HS-5 (cell line): ENCODE results near the gene MRPL51.
"Not testable (repeated sequence)": the region's sequence is repeated elsewhere in the genome, so short reads cannot be mapped to it uniquely, and the experiment has no call there.

ENCODE experiments used
- DNase-seq: peaks from one replicate; pipeline ENCODE4 v3.0.0-alpha.2; 2012; ENCODE audit warnings: low read depth

Gene MRPL51

DNA sequence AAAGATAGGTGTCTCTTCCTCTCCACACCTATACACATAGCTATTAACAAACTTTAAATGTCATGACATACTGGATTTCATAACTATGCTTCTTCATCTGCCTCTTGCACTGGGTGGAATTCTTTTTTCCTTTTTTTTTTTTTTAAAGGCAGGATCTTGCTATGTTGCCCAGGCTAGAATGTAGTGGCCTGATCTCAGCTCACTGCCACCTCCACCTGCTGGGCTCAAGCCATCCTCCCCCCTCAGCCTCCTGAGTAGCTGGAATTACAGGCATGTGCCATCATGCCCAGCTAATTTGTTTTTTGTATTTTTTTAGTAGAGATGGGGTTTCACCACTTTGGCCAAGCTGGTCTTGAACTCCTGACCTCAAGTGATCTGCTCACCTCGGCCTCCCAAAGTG lies 4.8 kb downstream of the MRPL51 start:
- DNase-seq = no peak

DNA sequence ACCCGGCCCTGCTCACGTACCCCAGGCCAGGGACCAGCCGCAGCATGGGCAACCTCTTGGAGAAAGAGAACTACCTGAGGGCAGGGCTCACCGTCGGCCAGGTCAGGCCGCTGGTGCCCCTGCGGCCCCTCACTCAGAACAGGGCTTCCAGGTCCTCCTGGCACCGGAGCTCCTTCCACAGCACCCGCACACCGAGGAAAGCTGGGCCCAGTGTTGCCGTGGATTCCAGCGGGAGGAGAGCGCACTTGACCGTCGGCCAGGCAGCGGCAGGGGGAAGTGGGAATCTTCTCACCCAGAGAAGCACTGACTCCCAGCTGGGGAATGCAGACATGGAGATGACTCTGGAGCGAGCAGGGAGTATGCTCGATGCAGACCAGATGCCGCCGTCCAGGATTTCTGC lies 14.6 kb downstream of the MRPL51 start:
- no peak for DNase-seq

DNA sequence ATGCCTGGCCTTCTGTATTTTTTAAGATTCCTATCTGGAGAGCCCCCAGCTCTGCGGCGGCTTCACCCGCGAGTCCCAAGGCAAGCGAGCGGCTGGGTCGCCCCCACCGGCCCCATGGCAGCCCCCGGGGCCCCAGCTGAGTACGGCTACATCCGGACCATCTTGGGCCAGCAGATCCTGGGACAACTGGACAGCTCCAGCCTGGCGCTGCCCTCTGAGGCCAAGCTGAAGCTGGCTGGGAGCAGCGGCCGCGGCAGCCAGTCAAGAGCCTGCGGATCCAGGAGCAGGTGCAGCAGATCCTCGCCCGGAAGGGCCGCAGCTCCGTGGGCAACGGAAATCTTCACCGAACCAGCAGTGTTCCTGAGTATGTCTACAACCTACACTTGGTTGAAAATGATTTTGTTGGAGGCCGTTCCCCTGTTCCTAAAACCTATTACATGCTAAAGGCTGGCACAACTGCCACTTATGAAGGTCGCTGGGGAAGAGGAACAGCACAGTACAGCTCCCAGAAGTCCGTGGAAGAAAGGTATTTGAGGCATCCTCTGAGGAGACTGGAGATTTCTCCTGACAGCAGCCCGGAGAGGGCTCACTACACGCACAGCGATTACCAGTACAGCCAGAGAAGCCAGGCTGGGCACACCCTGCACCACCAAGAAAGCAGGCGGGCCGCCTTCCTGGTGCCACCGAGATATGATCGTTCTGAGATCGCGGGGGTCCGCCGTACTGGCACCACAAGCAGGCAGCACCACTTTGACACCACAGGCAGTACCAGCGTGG lies 15.3 kb downstream of the MRPL51 start:
- not testable (repeated sequence) for DNase-seq

DNA sequence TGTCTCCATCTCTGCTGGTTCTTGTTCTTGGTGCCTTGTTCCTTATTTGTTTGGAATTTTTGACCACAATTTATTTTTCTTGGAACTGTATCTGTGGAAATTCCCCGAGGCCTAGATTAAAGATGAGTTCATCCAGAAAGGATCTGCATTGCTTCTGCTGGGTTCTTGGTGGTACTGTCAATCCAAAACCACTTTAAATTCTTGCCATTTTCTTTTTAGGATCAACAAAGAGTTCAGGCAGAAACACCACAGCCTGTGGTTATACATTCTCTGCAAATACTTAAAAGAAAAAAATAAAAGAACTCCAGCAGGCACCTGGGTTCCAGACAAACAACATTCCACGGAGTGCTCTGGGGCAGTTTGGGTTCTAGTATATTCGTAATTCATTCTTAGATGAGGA lies 16.6 kb downstream of the MRPL51 start:
- no peak for DNase-seq

DNA sequence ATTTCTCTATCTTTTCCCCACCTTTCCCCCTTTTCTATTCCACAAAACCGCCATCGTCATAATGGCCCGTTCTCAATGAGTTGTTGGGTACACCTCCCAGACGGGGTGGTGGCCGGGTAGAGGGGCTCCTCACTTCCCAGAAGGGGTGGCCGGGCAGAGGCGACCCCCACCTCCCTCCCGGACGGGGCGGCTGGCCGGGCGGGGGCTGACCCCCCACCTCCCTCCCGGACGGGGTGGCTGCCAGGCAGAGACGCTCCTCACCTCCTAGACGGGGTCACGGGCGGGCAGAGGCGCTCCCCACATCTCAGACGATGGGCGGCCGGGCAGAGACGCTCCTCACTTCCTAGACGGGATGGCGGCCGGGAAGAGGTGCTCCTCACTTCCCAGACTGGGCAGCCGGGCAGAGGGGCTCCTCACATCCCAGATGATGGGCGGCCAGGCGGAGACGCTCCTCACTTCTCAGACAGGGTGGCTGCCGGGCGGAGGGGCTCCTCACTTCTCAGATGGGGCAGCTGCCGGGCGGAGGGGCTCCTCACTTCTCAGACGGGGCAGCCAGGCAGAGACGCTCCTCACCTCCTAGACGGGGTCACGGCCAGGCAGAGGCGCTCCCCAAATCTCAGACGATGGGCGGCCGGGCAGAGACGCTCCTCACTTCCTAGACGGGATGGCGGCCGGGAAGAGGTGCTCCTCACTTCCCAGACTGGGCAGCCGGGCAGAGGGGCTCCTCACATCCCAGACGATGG lies 17.7 kb downstream of the MRPL51 start:
- DNase-seq = not testable (repeated sequence)

DNA sequence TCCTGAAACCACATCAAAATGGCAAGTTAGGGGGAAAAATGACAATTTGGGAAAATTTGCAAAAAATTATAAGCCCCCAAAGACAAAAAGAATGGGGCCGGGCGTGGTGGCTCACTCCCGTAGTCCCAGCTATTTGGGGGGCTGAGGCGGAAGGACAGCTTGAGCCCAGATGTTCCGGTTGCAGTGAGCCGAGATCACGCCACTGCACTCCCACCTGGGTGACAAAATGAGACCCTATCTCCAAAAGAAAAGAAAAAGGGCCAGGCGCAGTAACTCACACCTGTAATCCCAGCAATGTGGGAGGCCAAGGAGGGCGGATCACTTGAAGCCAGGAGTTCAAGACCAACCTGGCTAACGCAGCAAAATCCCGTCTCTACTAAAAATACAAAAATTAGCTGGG lies 20.6 kb downstream of the MRPL51 start:
- no peak for DNase-seq

DNA sequence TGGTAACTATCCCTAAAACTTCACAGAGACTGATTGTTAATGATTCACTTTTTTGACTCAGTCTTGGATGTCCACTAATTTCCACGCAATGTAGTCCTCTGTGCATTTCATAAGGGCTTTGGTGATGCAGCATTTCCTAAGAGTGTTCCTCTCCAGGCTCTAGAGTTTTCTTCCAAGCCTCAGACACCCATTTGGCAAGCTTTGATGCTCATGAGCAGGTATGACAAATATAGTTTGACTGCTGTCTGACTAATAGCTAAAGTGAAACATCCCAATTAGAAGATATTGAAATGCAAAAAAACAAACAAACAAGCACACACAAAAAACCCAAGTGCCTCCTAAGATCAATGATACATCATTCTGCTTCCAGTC lies 21.1 kb downstream of the MRPL51 start:
- no peak for DNase-seq

DNA sequence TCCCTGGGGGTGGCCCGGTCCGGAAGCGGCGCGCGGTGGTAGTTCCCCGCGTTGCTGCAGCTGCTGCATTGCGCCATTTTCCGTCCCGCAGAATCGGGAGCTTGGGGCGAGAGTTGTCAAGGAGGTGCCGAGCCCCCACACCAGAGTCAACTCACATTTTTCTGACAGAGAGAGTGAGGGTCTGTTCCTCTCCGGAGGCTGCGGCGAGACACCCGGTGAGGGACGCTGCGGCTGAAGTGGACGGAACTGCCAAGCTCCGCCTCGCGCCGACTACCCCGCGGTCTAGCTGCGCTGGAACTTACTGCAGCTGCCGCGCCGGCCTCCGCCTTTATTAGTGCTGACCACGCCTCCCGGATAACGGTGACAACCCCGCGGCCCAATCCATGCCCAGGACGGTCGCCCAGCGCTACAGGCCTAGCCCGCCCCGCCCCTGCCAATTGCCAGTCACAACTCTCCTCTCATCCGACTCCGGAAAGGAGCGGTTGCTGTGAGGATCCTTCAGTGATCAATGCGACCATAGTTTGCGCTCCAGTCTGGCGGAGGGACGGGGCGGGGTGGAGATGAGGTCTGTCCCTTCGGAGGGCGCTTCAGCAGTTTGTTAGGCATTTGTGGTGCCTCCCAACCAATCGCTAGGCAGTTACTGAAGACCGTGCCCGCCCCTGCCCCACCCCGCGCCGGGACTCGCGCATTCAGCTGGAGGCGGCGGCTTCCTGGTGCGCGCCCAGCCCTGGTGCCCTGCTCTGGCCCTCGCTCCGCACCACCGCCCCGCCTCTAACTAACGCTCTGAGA lies 22.5 kb downstream of the MRPL51 start, which contains the start of gene VAMP1:
VAMP1 (minus strand) TSS at position 303 of the 789 bp plus-strand sequence; CDS start at position 157, 146 bp downstream.
- DNase-seq = peak; percentile 94

DNA sequence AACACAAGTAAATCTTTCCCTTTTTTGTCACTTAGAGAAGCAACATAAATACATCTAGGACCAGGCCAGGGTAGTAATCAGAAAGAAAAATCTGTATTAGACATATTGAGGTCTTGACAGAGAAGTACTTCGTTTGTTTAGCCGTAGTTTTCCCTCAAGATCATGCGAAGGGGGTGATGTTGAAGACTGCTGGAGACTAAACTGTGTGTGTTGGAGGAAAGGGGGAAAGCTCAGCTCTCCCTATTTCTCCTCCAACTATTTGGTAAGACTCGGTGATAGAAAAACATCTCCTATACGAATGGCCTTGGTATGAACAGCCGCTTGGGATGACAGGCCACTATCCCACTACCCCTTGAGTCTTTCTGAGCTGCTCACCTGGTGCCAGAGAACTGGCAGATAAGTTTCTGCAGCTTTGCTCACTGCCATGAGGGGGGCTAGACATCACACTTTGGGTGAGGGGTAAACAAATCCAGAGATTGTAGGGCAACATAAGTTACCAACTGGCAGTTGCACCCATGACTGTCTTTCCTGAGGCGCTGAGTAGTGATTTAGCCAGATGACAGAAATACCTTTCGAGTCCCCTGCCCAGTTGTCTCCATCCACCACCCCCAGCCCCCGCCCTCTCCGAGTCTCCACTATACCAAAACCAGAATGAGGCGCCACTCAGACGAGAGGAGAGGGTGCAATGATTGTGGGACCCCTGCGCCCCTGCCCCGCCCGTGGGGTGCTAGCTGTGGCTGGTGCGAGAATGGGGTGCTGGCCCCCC lies 23.3 kb downstream of the MRPL51 start:
- no peak for DNase-seq

DNA sequence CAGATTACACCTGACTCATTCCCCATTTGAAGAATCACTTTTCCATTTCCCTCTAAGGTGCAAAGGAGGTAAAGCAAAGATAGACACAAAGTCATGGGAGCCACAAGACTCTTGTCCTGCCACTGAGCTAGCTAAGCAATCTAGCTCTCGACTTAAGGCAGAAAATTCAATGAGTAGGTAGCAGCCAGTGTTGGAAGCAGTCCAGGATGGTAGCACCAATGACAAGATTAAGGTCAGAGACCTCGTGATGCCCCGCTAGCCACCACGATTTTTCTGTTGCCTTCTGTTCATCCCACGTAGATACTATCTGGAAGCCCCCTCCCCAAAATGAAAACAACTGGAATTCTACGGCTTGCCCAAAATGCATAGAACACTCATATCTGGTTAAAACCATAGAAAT lies 24.0 kb downstream of the MRPL51 start:
- no peak for DNase-seq

DNA sequence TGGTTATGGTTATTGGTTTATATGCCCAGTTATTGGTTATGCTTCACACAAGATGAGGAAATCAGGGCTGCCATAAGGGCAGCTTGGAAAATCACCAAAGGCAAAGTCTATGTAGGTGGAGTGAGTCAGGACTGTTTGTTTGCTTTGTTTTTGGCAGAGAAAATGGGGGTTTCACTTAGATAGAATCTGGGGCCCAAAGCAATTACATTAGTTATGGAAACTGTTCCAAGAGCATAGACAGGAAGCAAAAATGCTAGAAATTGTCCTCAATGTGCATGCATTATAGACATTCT lies 24.8 kb downstream of the MRPL51 start:
- DNase-seq = no peak

DNA sequence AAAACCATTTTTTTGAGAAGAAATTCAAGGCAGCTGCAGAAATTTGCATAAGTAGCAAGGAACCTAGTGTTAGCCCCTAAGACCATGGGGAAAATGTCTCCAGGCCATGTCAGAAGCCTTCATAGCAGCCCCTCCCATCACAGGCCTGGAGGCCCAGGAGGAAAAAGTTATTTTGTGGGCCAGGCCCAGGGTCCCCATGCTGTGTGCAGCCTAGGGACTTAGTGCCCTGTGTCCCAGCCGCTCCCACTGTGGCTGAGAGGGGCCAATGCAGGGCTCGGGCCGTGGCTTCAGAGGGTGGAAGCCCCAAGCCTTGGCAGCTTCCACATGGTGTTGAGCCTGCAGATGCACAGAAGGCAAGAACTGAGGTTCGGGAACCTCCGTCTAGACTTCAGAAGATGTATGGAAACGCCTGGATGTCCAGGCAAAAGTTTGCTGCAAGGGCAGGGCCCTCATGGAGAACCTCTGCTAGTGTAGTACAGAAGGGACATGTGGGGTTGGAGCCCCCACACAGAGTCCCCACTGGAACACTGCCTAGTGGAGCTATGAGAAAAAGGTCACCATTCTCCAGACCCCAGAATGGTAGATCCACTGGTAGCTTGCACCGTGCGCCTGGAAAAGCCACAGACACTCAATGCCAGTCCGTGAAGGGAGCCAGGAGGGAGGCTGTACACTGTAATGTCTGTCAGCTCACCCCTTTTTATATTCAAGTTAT lies 25.3 kb downstream of the MRPL51 start:
- not testable (repeated sequence) for DNase-seq

DNA sequence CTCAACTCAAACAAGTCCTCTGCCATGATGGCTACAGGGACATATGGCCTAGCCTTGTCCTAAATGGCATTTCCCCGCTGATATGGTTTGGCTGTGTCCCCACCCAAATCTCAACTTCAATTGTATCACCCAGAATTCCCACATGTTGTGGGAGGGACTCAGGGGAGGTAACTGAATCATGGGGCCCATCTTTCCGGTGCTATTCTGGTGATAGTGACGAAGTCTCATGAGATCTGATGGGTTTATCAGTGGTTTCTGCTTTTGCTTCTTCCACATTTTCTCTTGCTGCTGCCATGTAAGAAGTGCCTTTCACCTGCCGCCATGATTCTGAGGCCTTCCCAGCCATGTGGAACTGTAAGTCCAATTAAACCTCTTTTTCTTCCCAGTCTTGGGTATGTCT lies 26.3 kb downstream of the MRPL51 start:
- DNase-seq = not testable (repeated sequence)

DNA sequence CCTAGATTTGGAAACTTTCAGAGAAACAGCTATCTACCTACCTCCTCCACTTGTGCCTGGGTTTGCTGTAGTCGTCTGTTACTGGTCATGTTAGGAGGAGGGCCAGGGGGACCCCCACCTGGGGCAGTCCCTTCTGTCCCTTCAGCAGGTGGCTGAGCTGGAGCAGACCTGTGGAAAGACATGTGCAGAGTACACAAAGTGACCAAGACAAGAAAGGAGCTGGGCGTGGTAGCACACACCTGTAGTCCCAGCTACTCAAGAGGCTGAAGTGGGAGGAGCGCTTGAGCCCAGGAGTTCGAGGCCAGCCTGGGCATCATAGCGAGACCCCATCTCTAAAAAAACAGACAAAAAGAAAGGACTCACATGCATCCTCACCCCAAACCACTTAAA lies 26.9 kb downstream of the MRPL51 start:
- no peak for DNase-seq

DNA sequence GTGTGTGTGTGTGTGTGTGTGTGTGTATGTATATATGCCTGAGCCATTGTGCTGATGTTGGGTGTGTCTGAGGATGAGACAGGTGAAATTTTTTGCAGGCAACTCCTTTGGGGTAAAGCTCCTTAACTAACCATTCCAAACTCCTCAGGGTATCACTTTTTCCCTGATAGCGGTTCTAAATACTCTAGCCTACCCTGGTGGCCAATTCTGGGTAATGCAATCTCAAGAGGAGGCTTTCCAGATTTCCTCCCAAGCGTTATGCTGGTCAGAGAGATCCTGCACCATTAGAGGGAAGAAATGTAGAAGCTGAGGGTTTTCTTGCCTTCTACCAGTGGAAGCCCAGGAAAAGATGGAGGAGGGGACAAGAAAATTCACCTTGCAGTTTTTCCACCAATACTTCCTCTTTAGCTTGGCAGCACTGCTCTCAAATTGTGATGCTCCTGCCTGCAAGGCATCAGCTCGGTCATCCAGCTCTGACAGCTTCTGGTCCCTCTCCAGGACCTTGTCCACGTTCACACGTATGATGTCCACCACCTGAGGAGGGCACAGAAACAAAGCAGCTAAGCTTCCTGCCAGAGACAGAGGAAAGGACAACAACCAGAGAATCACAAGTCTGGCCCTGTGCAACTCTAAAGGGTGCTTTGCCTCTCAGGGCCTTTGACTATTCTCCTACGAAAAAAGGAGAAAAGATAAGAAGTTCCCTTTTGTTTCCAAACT lies 27.4 kb downstream of the MRPL51 start:
- no peak for DNase-seq

DNA sequence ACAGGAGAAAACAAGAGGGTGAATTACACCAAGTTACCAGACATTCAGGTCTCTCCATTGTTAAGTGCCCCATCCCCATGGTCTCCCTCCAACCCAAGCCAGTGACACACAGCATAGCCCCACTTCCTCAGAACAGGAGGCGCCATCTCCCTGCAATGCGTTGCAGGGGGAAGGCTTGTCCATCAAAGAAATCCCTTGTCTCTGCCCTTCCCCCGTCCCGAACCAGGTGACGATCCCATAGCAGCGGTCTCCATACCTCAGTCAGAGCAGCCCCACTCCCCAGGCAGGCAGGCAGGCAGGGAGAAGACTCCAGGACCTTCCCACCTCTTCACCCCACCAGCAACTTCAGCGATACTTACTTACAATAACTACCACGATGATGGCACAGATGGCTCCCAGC lies 28.5 kb downstream of the MRPL51 start:
- DNase-seq = no peak

DNA sequence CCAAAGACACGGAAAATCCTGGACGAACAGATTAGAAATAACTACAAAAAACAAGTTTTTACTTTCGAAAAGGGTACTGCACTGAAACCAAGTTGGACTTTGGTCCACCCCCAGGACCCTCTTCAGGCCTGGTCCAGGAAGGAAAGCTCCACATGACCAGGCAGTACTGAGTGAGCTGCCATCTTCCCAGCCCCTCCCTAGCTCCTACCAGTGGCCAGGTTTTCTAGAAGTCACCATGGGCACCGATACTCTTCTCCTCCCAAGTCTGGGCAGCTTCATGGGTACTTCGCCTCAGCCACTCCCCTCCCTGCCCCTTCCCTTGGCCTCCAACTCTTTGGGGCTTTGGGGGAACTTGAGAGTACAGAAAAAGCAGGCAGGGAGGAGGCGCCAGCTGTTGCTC lies 29.2 kb downstream of the MRPL51 start:
- no peak for DNase-seq

DNA sequence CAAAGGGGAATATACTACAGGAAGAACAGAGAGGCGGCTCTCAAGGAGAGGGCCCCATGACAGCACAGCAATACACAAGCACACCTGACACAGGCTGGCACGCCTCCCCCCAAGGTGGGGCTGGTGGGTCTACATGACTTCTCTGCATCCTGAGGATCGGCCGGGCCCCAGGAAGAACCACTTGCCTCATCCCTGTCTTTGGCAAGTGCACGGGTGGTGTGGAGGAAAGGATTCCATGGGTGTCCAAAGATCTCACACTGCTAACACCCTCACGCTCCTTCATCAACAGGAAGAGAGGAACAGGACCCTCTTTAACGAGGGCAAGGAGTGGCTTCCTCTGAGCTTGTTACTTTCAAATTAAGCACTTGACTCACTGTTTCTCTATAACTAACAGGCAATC lies 29.8 kb downstream of the MRPL51 start:
- DNase-seq = no peak

DNA sequence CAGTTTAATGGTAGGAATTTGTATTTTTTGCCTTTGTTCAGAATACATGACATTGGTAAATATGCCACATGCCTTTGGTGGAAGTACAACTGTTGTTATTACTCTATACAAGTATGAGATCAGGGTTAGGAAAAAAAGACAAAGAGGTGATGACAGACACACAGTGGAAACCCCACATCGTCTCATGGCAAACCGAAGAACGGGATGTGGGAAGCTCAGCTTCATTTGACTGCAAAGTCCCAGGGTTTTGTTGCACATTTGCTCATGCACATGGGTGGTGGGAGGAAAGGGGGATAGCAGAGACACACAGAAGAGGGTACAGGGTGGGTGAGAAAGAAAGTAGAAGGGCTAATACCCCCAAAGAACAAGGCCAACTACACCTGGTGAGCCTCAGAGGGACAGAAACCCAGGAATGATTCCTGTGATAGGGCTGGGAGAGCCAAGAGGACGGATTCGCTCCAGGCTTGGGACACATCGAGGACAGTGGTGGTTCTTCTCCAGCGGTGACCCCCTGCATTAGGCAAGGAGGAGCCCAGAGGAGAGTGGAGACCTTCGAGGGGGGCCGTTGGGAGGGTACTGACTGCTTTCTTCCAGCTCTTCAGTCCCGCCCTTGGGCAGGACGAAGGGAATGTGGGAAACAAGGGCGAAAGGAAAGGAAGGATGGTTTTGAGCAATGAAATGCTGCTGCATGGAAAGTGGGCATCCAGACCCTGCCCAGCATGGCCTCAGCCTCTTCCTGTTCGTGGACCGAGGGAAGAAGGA lies 30.6 kb downstream of the MRPL51 start:
- DNase-seq = no peak
